Osteoblast (primary cell): ENCODE data around the gene GPR75. TPM values are rescaled to one million over a fixed set of nuclear protein-coding genes. Genes with fewer than 3 reads are reported as not detected.
"Not testable (repeated sequence)": the region's sequence is repeated elsewhere in the genome, so short reads cannot be mapped to it uniquely, and the experiment has no call there.

Source experiments
- DNase-seq: peaks from one replicate; pipeline ENCODE4 v3.0.0; 2011; ENCODE audit warnings: low spot score, mixed read lengths; ENCODE audit not compliant: insufficient read length; ENCODE audit errors: missing footprints
- H2AFZ ChIP-seq: 2 replicates; pipeline ENCODE4 v1.6.0; 2011; ENCODE audit warnings: mild to moderate bottlenecking, low read length
- H3K27ac ChIP-seq: 2 replicates; pipeline ENCODE4 v1.5.1; 2011; ENCODE audit warnings: mild to moderate bottlenecking, low read depth, low read length, moderate library complexity
- H3K27me3 ChIP-seq: 2 replicates; pipeline ENCODE4 v1.6.0; 2012; ENCODE audit warnings: mild to moderate bottlenecking, control low read depth, inconsistent platforms, low read length, moderate library complexity; ENCODE audit not compliant: insufficient read depth
- H3K36me3 ChIP-seq: 2 replicates; pipeline ENCODE4 v1.5.1; 2011; ENCODE audit warnings: mild to moderate bottlenecking, low read length, control low read depth, moderate library complexity; ENCODE audit not compliant: insufficient read depth
- H3K4me1 ChIP-seq: 2 replicates; pipeline ENCODE4 v1.5.1; 2011; ENCODE audit warnings: mild to moderate bottlenecking, low read length, control low read depth, moderate library complexity; ENCODE audit not compliant: insufficient read depth
- H3K4me2 ChIP-seq: 2 replicates; pipeline ENCODE4 v1.6.0; 2011; ENCODE audit warnings: mild to moderate bottlenecking, low read length; ENCODE audit not compliant: insufficient read depth
- H3K4me3 ChIP-seq: fragments of 200-600 bp; sonication (generic); 3 replicates; pipeline ENCODE4 v1.5.1; 2012; ENCODE audit warnings: mild to moderate bottlenecking, low read length, inconsistent platforms; ENCODE audit not compliant: insufficient read depth
- H3K79me2 ChIP-seq: 2 replicates; pipeline ENCODE4 v1.6.0; 2012; ENCODE audit warnings: mild to moderate bottlenecking, low read length, control low read depth, inconsistent platforms; ENCODE audit not compliant: insufficient read depth
- H3K9me3 ChIP-seq: 2 replicates; pipeline ENCODE4 v1.5.1; 2011; ENCODE audit warnings: low read depth, low read length, control low read depth
- H4K20me1 ChIP-seq: 2 replicates; pipeline ENCODE4 v1.6.0; 2012; ENCODE audit warnings: mild to moderate bottlenecking, low read length, control low read depth; ENCODE audit not compliant: insufficient read depth
- CTCF ChIP-seq: IDR thresholded peaks from 2 replicates; pipeline ENCODE4 v1.5.1; 2011; ENCODE audit warnings: mild to moderate bottlenecking, low read depth, low read length, moderate library complexity; ENCODE audit errors: extremely low read depth
- total RNA-seq: library from RNA; depleted of rRNA; stranded (reverse); fragments of >200 nt; gene quantifications from 2 replicates; pipeline ENCODE4 v1.2.3, GENCODE V29; 2012

GPR75 gene
- total RNA-seq, 1 donor: 2.2 TPM

DNA sequence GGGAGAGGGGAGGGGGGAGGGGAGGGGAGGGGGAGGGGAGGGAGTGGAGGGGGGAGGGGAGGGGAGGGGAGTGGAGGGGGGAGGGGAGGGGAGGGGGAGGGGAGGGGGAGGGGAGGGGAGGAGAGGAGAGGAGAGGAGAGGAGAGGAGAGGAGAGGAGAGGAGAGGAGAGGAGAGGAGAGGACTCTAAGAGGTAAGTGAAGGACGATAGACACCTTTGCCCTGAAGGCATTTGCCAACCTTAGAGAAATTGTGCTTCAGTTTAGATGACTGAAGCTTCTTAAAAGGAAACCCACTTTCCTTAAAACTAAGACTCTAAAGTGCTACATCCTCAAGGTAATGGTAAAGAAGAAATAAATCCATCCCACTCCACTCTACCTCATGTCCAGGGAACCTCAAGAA, 19.2 kb downstream of the GPR75 start:
- no peak overlapping the region for H2AFZ ChIP-seq
- no peak for DNase-seq
- H4K20me1 ChIP-seq: no peaks in the 10 kb centered on the region
- H3K4me3 ChIP-seq: no peak overlapping the region
- no peaks in the 10 kb centered on the region for H3K36me3 ChIP-seq
- H3K9me3 ChIP-seq: no peaks in the 10 kb centered on the region
- no peaks in the 10 kb centered on the region for H3K4me1 ChIP-seq
- TF ChIP-seq CTCF: no peak
- no peaks in the 10 kb centered on the region for H3K27me3 ChIP-seq
- H3K79me2 ChIP-seq: no peaks in the 10 kb centered on the region
- H3K4me2 ChIP-seq: no peak overlapping the region
- no peak overlapping the region for H3K27ac ChIP-seq

DNA sequence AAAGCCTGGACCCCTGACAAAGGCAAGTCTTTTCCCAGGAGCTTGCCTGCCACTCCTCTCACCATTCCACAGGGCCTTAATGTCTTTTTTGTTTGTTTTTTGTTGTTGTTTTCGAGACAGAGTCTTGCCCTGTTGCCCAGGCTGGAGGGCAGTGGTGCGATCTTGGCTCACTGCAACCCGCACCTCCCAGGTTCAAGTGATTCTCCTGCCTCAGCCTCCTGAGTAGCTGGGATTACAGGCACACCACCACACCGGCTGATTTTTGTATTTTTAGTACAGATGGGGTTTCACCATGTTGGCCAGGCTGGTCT, 29.8 kb downstream of the GPR75 start:
- DNase-seq: not testable (repeated sequence)

DNA sequence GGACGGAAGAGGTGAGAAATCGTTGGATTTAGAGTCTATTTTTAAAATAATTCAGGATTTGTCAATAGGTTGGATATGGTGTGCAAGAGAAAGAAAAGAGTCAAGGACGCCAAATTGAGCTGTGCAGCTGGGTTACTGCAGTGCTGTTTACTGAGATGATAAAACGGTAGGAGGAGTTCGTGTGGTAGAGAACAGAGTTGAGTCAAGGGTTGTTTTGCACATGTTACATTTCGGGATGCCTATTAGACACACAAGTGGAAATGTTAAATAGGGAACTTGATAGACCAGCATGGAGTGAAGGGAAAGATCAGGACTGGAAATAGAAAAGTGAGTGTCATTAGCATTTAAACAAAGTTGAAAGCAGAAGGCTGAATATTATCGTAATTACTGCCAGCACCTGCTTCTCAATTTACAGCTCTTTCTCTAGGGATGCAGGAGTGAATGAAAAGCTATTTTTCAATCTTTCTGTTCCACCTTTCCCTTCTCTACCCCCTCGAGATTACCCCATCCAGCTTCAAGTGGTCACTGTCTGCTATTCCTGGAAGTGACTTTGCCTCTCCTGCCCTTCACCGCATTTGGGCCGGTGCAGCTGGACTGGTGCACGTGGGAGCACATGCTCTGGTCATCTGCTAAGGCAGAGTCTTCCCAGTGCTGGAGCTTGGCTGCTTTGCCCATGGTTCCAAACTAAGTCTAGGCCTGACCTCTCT, 30.3 kb downstream of the GPR75 start:
- Histone ChIP-seq H3K4me1 (no peaks in the 10 kb centered on the region), H3K27ac (no peak overlapping the region), H3K79me2 (no peaks in the 10 kb centered on the region), H3K36me3 (no peaks in the 10 kb centered on the region), H3K27me3 (no peaks in the 10 kb centered on the region), H2AFZ (no peak overlapping the region), H3K4me2 (no peak overlapping the region), H4K20me1 (no peaks in the 10 kb centered on the region), H3K4me3 (no peak overlapping the region), H3K9me3 (no peaks in the 10 kb centered on the region)
- DNase-seq: no peak
- no peak for TF ChIP-seq CTCF

More for the DNA sequence above, 29.8 kb downstream of the GPR75 start:
- H3K9me3 ChIP-seq, H3K4me2 ChIP-seq, H3K27me3 ChIP-seq, H3K79me2 ChIP-seq, H3K4me3 ChIP-seq, H3K4me1 ChIP-seq, H3K36me3 ChIP-seq, H3K27ac ChIP-seq, H4K20me1 ChIP-seq, H2AFZ ChIP-seq: not testable (repeated sequence)

GRCh38 chr2:53828331-53828730, 31.4 kb downstream of the GPR75 start:
- Histone ChIP-seq H3K4me1 (no peaks in the 10 kb centered on the region), H2AFZ (no peak overlapping the region), H3K4me2 (no peak overlapping the region), H3K36me3 (no peaks in the 10 kb centered on the region), H3K4me3 (no peak overlapping the region), H3K9me3 (no peaks in the 10 kb centered on the region), H3K27ac (no peak overlapping the region), H3K79me2 (no peaks in the 10 kb centered on the region), H4K20me1 (no peaks in the 10 kb centered on the region), H3K27me3 (no peaks in the 10 kb centered on the region)
- no peak for TF ChIP-seq CTCF
- DNase-seq: no peak
